HCT116 (cell line): ENCODE measurements around the gene FAM228B. TPM values are rescaled to one million over a fixed set of nuclear protein-coding genes. Genes with fewer than 3 reads are reported as not detected.

Experiments used
- ATAC-seq: fragments of 200-7000 bp; cut with Tn5 transposase; 2 replicates; pipeline ENCODE4 v1.9.1; 2020; ENCODE audit warnings: mild to moderate bottlenecking, moderate library complexity
- BruUV-seq: library from RNA; stranded (reverse); fragments of 400-500 nt; replicated peaks from 2 replicates; lab custom pipeline; 2021; lab: Mats Ljungman, UMichigan
- CTCF ChIA-PET: fragments of 300-600 bp; sonication (Branson Sonifier 250); formaldehyde crosslinking; loops from one replicate; lab custom pipeline; 2021; ENCODE audit warnings: antibody characterized with exemption; lab: Charles Lee
- POLR2A ChIA-PET: fragments of 300-600, 350-600 bp; sonication (Branson Sonifier 250); formaldehyde crosslinking; loops from one replicate; lab custom pipeline; 2021; ENCODE audit warnings: antibody characterized with exemption; lab: Charles Lee
- RAD21 ChIA-PET, 2 experiments: fragments of 300-600 bp; sonication (Branson Sonifier 250); formaldehyde crosslinking; loops; one replicate each; lab custom pipeline; 2023; ENCODE audit warnings: low total read pairs in 2 of 2; ENCODE audit not compliant: uncharacterized antibody in 2 of 2, unreplicated experiment in 2 of 2, low non-redundant PET in 1 of 2; lab: Charles Lee
- DNase-seq: peaks from one replicate; pipeline ENCODE4 v3.0.0-alpha.2; 2010; ENCODE audit warnings: low read depth, low spot score
- H2AFZ ChIP-seq: fragments of 200-600 bp; shearing (Covaris generic), sonication (generic); 2 replicates; pipeline ENCODE4 v1.6.1; 2017; ENCODE audit warnings: low read depth, mixed run types, mixed read lengths, antibody characterized with exemption, low read length; ENCODE audit not compliant: poor library complexity, severe bottlenecking
- H3K27ac ChIP-seq: 2 replicates; pipeline ENCODE4 v1.5.1; 2012; ENCODE audit warnings: low read depth, low read length
- H3K27me3 ChIP-seq: fragments of 200-600 bp; sonication (generic); 2 replicates; pipeline ENCODE4 v1.6.1; 2016; ENCODE audit warnings: mixed run types, low read length, mixed read lengths; ENCODE audit not compliant: insufficient read depth
- H3K36me3 ChIP-seq, 2 experiments: fragments of 200-500 bp in 1 of 2; fragments of 200-600 bp in 1 of 2; sonication (Bioruptor generic) in 1 of 2; sonication (generic) in 1 of 2; 2 replicates each; pipeline versions ENCODE4 v1.5.1 to v1.6.1; 2014 to 2016; ENCODE audit warnings: low read length in 2 of 2, inconsistent platforms in 1 of 2, mixed read lengths in 1 of 2, mixed run types in 1 of 2; ENCODE audit not compliant: insufficient read depth in 2 of 2, control insufficient read depth in 1 of 2
- H3K4me1 ChIP-seq, 2 experiments: fragments of 200-600 bp in 1 of 2; sonication (generic) in 1 of 2; 2 replicates each; pipeline versions ENCODE4 v1.5.1 to v1.6.1; 2012 to 2017; ENCODE audit warnings: low read length in 2 of 2, inconsistent platforms in 1 of 2, mild to moderate bottlenecking in 1 of 2, mixed read lengths in 1 of 2, mixed run types in 1 of 2, moderate library complexity in 1 of 2; ENCODE audit not compliant: insufficient read depth in 2 of 2, control insufficient read depth in 1 of 2
- H3K4me2 ChIP-seq: fragments of 200-600 bp; sonication (generic); 2 replicates; pipeline ENCODE4 v1.6.1; 2017; ENCODE audit warnings: mixed run types, low read length, mixed read lengths
- H3K4me3 ChIP-seq, 2 experiments: fragments of 200-600 bp in 1 of 2; sonication (generic) in 1 of 2; replicated peaks in 1 of 2; 2 replicates each; pipeline ENCODE4 v1.5.1; 2011 to 2016; ENCODE audit warnings: low read length in 2 of 2, control low read depth in 1 of 2, low read depth in 1 of 2, mild to moderate bottlenecking in 1 of 2, mixed read lengths in 1 of 2, mixed run types in 1 of 2
- H3K79me2 ChIP-seq: fragments of 200-600 bp; sonication (generic); 2 replicates; pipeline ENCODE4 v1.6.1; 2017; ENCODE audit warnings: mild to moderate bottlenecking, mixed run types, low read length, moderate library complexity, mixed read lengths; ENCODE audit not compliant: insufficient read depth
- H3K9ac ChIP-seq: fragments of 200-600 bp; sonication (generic); 2 replicates; pipeline ENCODE4 v1.6.1; 2016; ENCODE audit warnings: low read length, mixed read lengths
- H3K9me2 ChIP-seq: fragments of 200-600 bp; sonication (generic), shearing (Covaris generic); 2 replicates; pipeline ENCODE4 v1.6.1; 2017; ENCODE audit warnings: mixed run types, mild to moderate bottlenecking, moderate library complexity; ENCODE audit not compliant: insufficient read depth
- H3K9me3 ChIP-seq, 2 experiments: fragments of 200-500 bp in 1 of 2; fragments of 200-600 bp in 1 of 2; sonication (Bioruptor generic) in 1 of 2; sonication (generic) in 1 of 2; 2 replicates each; pipeline ENCODE4 v1.6.1; 2014 to 2017; ENCODE audit warnings: low read length in 2 of 2, mixed read lengths in 2 of 2, inconsistent platforms in 1 of 2, low read depth in 1 of 2, mild to moderate bottlenecking in 1 of 2, mixed run types in 1 of 2, moderate library complexity in 1 of 2; ENCODE audit not compliant: control insufficient read depth in 1 of 2, insufficient read depth in 1 of 2
- H4K20me1 ChIP-seq: fragments of 200-600 bp; sonication (generic), shearing (Covaris generic); 2 replicates; pipeline ENCODE4 v1.6.1; 2017; ENCODE audit warnings: mixed run types, mild to moderate bottlenecking, moderate library complexity; ENCODE audit not compliant: insufficient read depth
- CBX3 ChIP-seq: IDR thresholded peaks from 2 replicates; pipeline ENCODE4 v1.6.1; 2012; ENCODE audit warnings: low read depth
- CTCF ChIP-seq, 3 experiments: fragments of 200-600 bp in 1 of 3; sonication (generic) in 1 of 3; IDR thresholded peaks in 2 of 3; conservative IDR thresholded peaks in 1 of 3; 2 replicates each; pipeline ENCODE4 v1.5.1; 2012 to 2017; ENCODE audit warnings: low read depth in 2 of 3, low read length in 2 of 3, antibody characterized with exemption in 1 of 3, borderline replicate concordance in 1 of 3, control low read depth in 1 of 3, mild to moderate bottlenecking in 1 of 3, mixed read lengths in 1 of 3, mixed run types in 1 of 3, moderate library complexity in 1 of 3; ENCODE audit not compliant: insufficient read depth in 1 of 3
- EGR1 ChIP-seq: IDR thresholded peaks from 2 replicates; pipeline ENCODE4 v1.6.1; 2012; ENCODE audit warnings: low read depth
- ELF1 ChIP-seq: IDR thresholded peaks from 2 replicates; pipeline ENCODE4 v1.6.1; 2012; ENCODE audit warnings: low read depth, borderline replicate concordance
- EZH2phosphoT487 ChIP-seq: fragments of 200-600 bp; IDR thresholded peaks from 2 replicates; pipeline ENCODE4 v1.6.1; 2018; ENCODE audit warnings: antibody characterized with exemption, borderline replicate concordance
- FOSL1 ChIP-seq: IDR thresholded peaks from 2 replicates; pipeline ENCODE4 v1.6.1; 2012; ENCODE audit warnings: low read depth
- MAX ChIP-seq: IDR thresholded peaks from 2 replicates; pipeline ENCODE4 v1.6.1; 2012
- POLR2A ChIP-seq: IDR thresholded peaks from 2 replicates; pipeline ENCODE4 v1.7.0; 2011; ENCODE audit warnings: borderline replicate concordance; ENCODE audit not compliant: insufficient read depth, insufficient read length; ENCODE audit errors: extremely low read depth
- POLR2AphosphoS5 ChIP-seq: IDR thresholded peaks from 2 replicates; pipeline ENCODE4 v1.6.1; 2011; ENCODE audit warnings: mild to moderate bottlenecking, low read depth, low read length, moderate library complexity
- RAD21 ChIP-seq: IDR thresholded peaks from 2 replicates; pipeline ENCODE4 v1.6.1; 2012; ENCODE audit warnings: low read depth, mild to moderate bottlenecking
- REST ChIP-seq: IDR thresholded peaks from 2 replicates; pipeline ENCODE4 v1.6.1; 2012; ENCODE audit warnings: low read depth
- SP1 ChIP-seq: IDR thresholded peaks from 2 replicates; pipeline ENCODE4 v1.6.1; 2012; ENCODE audit warnings: low read depth
- SRF ChIP-seq: IDR thresholded peaks from 2 replicates; pipeline ENCODE4 v1.6.1; 2012; ENCODE audit warnings: low read depth
- TCF7L2 ChIP-seq: IDR thresholded peaks from 2 replicates; pipeline ENCODE4 v1.7.0; 2011; ENCODE audit warnings: borderline replicate concordance, inconsistent platforms; ENCODE audit not compliant: insufficient read depth, insufficient read length; ENCODE audit errors: extremely low read depth
- YY1 ChIP-seq: IDR thresholded peaks from 2 replicates; pipeline ENCODE4 v1.6.1; 2011; ENCODE audit warnings: low read length, low read depth, moderate library complexity, mild to moderate bottlenecking; ENCODE audit not compliant: insufficient replicate concordance; ENCODE audit errors: extremely low read depth
- ZBTB33 ChIP-seq: IDR thresholded peaks from 2 replicates; pipeline ENCODE4 v1.6.1; 2011; ENCODE audit warnings: mild to moderate bottlenecking, low read length, moderate library complexity; ENCODE audit not compliant: insufficient replicate concordance; ENCODE audit errors: extremely low read depth
- ZFX ChIP-seq: fragments of 450-650 bp; IDR thresholded peaks from 2 replicates; pipeline ENCODE4 v1.6.1; 2017
- ZNF274 ChIP-seq: fragments of 200-500 bp; sonication (Bioruptor generic); IDR thresholded peaks from 2 replicates; pipeline ENCODE4 v1.6.1; 2014; ENCODE audit warnings: mild to moderate bottlenecking, low read depth, low read length, inconsistent platforms
- intact Hi-C: fragments of 100-400 bp; cut with micrococcal nuclease; formaldehyde crosslinking; loops from 2 replicates; pipeline ENCODE4 v1.10.0; 2022
- total RNA-seq: library from RNA; stranded (reverse); gene quantifications from one replicate; pipeline ENCODE4 v1.2.1, GENCODE V29; 2021; ENCODE audit not compliant: unreplicated experiment

The FAM228B gene
- total RNA-seq, 1 experiment from 2014 or later = 5.6 TPM

GRCh38 chr2:24152413-24153197 lies 29.3 kb downstream of the FAM228B start:
- Histone ChIP-seq H3K27me3 (no peaks in the 10 kb centered on the region), H3K36me3 (no peaks in the 10 kb centered on the region), H3K4me3 (no peak overlapping the region), H3K79me2 (no peaks in the 10 kb centered on the region), H3K9me3 (peaks cover 0 to 4% of the 10 kb centered on the region in 2 experiments; a peak in 1 of 4 replicates), H3K9ac (no peak overlapping the region), H3K9me2 (no peaks in the 10 kb centered on the region), H2AFZ (no peak overlapping the region), H3K4me1 (no peaks in the 10 kb centered on the region), H4K20me1 (no peaks in the 10 kb centered on the region), H3K27ac (no peak overlapping the region), H3K4me2 (no peak overlapping the region)
- DNase-seq (no peak), ATAC-seq (no peak)
- TF ChIP-seq TCF7L2 (no peak), REST (no peak), ZFX (no peak), ZNF274 (no peak), POLR2AphosphoS5 (no peak), RAD21 (no peak), POLR2A (no peak), ZBTB33 (no peak), EGR1 (no peak), EZH2phosphoT487 (no peak), MAX (no peak), YY1 (no peak), FOSL1 (no peak), ELF1 (no peak), SP1 (no peak), CBX3 (no peak), CTCF (IDR thresholded peaks at IDR 0.05 in 2 of 3, conservative IDR thresholded peaks at IDR 0.05 in 1 of 3; ENCODE audit: borderline replicate concordance in 1 of 3, insufficient read depth in 1 of 3, low read depth in 2 of 3, low read length in 2 of 3) (no peak), SRF (no peak)
- CTCF ChIA-PET = no interaction called here
- RAD21 ChIA-PET = no interaction called here
- BruUV-seq = no TSS peak
- POLR2A ChIA-PET = no interaction called here
- intact Hi-C loops = no loop called here
